ENCODE measurements around the gene HNRNPA0. TPM values are rescaled to one million over a fixed set of nuclear protein-coding genes. Genes with fewer than 3 reads are reported as not detected.

The HNRNPA0 gene
- total and polyA plus RNA-seq, 9 of the 15 experiments (the other 6 are each of a cell fraction or from before 2014, with no cell fraction given): 5.0 to 33.3 (median 10.7) TPM

- TF ChIP-seq EP400 (IDR thresholded peaks at IDR 0.05) (no peak), ETV6 (IDR thresholded peaks at IDR 0.05; ENCODE audit: borderline replicate concordance in 1 of 2, low read depth in 2 of 2, low read length in 1 of 2) (no peak), ETV6 (CRISPR knock-in tag; IDR thresholded peaks at IDR 0.05; ENCODE audit: borderline replicate concordance) (0 out of 2 replicates have a peak, but pooled peaks have one; percentile 4), SIN3B (IDR thresholded peaks at IDR 0.05; ENCODE audit: low read depth) (no peak), ID3 (CRISPR knock-in tag; IDR thresholded peaks at IDR 0.05) (no peak), ID3 (tag; IDR thresholded peaks at IDR 0.05) (0 out of 2 replicates have a peak, but pooled peaks have one; percentile 27), ZNF408 (CRISPR knock-in tag; IDR thresholded peaks at IDR 0.05; ENCODE audit: low read depth) (no peak), ZNF766 (CRISPR knock-in tag; conservative IDR thresholded peaks at IDR 0.05) (no peak), ZNF324 (CRISPR knock-in tag; IDR thresholded peaks at IDR 0.05) (no peak), ZNF41 (CRISPR knock-in tag; conservative IDR thresholded peaks at IDR 0.05) (no peak), ZNF347 (CRISPR knock-in tag; IDR thresholded peaks at IDR 0.05; ENCODE audit: low read depth) (no peak), DMBX1 (CRISPR knock-in tag; IDR thresholded peaks at IDR 0.05; ENCODE audit: borderline replicate concordance) (no peak), SNIP1 (IDR thresholded peaks at IDR 0.05; ENCODE audit: low read depth) (no peak), SAFB2 (IDR thresholded peaks at IDR 0.05; ENCODE audit: borderline replicate concordance, low read depth, low read length, severe bottlenecking) (no peak), ZBTB9 (CRISPR knock-in tag; IDR thresholded peaks at IDR 0.05) (no peak), PURB (CRISPR knock-in tag; IDR thresholded peaks at IDR 0.05; ENCODE audit: low read depth) (no peak), DEAF1 (CRISPR knock-in tag; IDR thresholded peaks at IDR 0.05) (no peak), NFXL1 (CRISPR knock-in tag; IDR thresholded peaks at IDR 0.05) (no peak)
Measured at GRCh38 chr5:137753691-137754187, 424 bp downstream of the HNRNPA0 start (continued).

All from K562 (cell line).